Retinal pigment epithelial cell (primary cell): ENCODE results near the gene RGS6.

Source experiments
- DNase-seq: peaks from one replicate; pipeline ENCODE4 v3.0.0-alpha.2; 2010; ENCODE audit warnings: low read depth
- H3K4me3 ChIP-seq: 2 replicates; pipeline ENCODE4 v1.5.1; 2011; ENCODE audit warnings: mild to moderate bottlenecking, low read length, control low read depth, moderate library complexity
- CTCF ChIP-seq: conservative IDR thresholded peaks from 2 replicates; pipeline ENCODE4 v1.5.1; 2011; ENCODE audit warnings: low read depth, low read length, control low read depth, inconsistent platforms

RGS6 gene

GRCh38 chr14:72404106-72404774, 472.0 kb downstream of the RGS6 start:
- H3K4me3 ChIP-seq = no peak overlapping the region
- no peak for TF ChIP-seq CTCF
- DNase-seq = no peak

GRCh38 chr14:72404998-72405397, 472.8 kb downstream of the RGS6 start:
- DNase-seq = no peak
- no peak for TF ChIP-seq CTCF
- H3K4me3 ChIP-seq = no peak overlapping the region

GRCh38 chr14:72408020-72408419, 475.8 kb downstream of the RGS6 start:
- H3K4me3 ChIP-seq = no peak overlapping the region
- DNase-seq = no peak
- no peak for TF ChIP-seq CTCF

GRCh38 chr14:72409047-72409446, 476.8 kb downstream of the RGS6 start:
- H3K4me3 ChIP-seq = no peak overlapping the region
- no peak for TF ChIP-seq CTCF
- DNase-seq = no peak

GRCh38 chr14:72416081-72416849, 484.0 kb downstream of the RGS6 start:
- no peak for DNase-seq
- TF ChIP-seq CTCF = no peak
- H3K4me3 ChIP-seq = no peak overlapping the region

- TF ChIP-seq CTCF = no peak
- no peak overlapping the region for H3K4me3 ChIP-seq
- DNase-seq = no peak
Observed at GRCh38 chr14:72416892-72417291, 484.7 kb downstream of the RGS6 start.

GRCh38 chr14:72418806-72419205, 486.6 kb downstream of the RGS6 start:
- TF ChIP-seq CTCF = no peak
- no peak for DNase-seq
- no peak overlapping the region for H3K4me3 ChIP-seq
